HG03460 (cell line): ENCODE measurements around the gene NPR1.
"Not testable (repeated sequence)": the region's sequence is repeated elsewhere in the genome, so short reads cannot be mapped to it uniquely, and the experiment has no call there.

Experiments used
- ATAC-seq: cut with Tn5 transposase; IDR thresholded peaks from one replicate; pipeline ENCODE4 v1.9.1; 2021; ENCODE audit not compliant: unreplicated experiment

NPR1 gene

DNA sequence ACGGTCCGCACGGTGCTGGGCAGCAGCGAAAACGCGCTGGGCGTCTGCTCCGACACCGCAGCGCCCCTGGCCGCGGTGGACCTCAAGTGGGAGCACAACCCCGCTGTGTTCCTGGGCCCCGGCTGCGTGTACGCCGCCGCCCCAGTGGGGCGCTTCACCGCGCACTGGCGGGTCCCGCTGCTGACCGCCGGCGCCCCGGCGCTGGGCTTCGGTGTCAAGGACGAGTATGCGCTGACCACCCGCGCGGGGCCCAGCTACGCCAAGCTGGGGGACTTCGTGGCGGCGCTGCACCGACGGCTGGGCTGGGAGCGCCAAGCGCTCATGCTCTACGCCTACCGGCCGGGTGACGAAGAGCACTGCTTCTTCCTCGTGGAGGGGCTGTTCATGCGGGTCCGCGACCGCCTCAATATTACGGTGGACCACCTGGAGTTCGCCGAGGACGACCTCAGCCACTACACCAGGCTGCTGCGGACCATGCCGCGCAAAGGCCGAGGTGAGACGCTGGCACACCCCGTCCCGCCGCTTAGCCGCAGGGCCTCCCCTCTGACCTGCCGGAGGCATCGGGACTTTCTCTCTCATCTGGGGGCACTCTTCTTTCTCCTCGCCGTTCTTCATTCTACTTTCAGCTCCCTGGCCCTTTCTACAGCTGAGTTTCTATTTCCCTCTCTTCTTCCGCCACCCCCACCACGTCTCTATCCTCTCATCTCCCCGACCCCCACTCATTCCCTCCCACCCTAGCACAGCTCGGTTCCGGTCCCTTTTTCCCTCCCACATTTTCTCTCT lies 1.0 kb downstream of the NPR1 start:
- no peak for ATAC-seq

DNA sequence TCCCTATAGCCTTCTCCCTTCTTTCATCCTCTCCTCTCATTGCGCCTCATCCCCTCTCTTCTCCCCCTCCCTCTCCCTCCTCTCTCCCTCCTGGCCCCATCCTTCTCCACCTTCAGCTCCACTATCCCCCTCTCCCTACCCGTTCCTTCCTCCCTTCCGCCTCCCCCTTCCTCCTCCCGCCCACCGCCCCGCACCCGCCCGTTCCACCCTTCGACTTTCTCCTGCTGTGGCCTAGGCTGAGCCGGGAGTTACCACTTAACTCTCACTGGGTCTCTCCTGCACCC lies 1.6 kb downstream of the NPR1 start:
- no peak for ATAC-seq

DNA sequence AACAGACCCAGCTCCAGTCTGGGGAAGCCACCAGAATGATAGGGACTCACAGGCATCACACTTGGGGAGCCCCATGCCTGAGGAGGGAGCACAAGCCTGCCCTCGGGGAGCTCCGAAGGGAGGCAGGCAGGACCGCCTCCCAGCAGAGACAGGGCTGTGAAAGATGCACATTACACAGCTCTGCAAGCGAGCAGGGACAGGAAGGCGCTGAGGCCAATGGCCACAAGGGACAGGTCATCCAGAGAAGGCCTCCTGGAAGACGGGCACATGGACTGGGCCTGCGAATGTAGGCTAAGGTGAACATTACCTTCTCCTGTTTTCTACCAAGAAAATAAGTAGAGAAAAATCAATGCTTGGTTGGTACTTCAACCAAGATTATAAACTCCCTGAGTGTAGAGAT lies 4.2 kb downstream of the NPR1 start:
- no peak for ATAC-seq

DNA sequence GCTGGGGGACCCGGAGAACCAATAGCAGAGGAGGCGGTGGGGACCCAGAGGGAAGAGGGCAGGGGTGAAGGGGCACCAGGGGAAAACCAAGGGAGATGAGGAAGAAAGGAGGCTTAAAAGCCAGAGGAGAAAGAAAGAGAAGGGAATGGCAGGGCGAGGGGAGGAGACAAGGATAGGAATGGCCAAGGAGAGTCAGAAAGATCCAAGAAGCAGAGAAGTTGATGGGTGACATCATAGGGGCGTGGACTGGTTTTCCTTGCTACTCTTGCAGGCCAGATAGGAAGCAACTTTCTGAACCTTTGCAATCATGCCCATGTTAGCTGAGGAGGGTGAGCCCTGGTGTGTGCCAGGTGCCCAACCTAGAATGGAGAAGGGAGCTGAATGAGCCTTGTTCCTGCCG lies 5.4 kb downstream of the NPR1 start:
- no peak for ATAC-seq

DNA sequence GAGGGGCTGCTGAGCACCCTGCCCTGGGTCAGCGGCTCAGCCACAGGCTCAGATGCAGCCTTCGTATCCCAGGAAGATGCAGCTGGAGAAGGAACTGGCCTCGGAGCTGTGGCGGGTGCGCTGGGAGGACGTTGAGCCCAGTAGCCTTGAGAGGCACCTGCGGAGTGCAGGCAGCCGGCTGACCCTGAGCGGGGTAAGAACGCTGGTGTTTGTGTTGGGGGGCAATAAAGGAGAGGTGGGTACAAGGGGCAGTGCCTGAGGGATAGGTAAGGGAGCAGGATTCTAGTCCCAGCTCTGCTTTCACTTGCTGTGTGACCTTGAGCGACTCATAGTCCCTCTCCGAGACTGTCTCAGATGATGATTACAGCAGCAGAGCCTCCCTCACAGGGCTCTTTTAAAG lies 6.4 kb downstream of the NPR1 start:
- ATAC-seq = no peak

DNA sequence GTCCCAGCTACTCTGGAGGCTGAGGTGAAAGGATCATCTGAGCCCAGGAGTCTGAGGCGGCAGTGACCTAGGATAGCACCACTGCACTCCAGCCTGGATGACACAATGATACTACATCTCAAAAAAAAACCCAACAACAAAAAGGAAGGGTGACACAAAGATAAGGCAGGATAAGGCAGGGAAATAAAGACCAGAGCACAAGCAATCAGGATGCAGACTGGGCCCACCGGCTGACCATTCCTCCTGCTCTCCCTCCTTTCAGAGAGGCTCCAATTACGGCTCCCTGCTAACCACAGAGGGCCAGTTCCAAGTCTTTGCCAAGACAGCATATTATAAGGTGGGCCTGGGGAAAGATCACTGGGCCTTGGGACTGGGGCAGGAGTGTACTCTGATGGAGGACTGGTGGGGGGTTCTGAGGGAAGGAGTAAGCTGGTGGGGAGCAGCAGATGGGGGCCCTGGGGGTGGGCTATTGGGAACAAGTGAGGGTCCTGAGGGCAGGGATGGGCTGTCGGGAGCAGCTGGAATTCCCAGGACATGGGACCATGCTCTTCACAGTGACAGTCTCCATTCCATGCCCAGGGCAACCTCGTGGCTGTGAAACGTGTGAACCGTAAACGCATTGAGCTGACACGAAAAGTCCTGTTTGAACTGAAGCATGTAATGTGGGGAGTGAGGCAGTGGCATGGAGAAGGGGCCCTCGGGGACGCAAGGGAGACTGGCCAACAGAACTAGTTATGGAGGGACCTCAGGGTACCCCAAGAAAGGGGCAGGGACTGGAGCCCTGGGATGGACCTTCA lies 7.3 kb downstream of the NPR1 start:
- ATAC-seq = no peak

DNA sequence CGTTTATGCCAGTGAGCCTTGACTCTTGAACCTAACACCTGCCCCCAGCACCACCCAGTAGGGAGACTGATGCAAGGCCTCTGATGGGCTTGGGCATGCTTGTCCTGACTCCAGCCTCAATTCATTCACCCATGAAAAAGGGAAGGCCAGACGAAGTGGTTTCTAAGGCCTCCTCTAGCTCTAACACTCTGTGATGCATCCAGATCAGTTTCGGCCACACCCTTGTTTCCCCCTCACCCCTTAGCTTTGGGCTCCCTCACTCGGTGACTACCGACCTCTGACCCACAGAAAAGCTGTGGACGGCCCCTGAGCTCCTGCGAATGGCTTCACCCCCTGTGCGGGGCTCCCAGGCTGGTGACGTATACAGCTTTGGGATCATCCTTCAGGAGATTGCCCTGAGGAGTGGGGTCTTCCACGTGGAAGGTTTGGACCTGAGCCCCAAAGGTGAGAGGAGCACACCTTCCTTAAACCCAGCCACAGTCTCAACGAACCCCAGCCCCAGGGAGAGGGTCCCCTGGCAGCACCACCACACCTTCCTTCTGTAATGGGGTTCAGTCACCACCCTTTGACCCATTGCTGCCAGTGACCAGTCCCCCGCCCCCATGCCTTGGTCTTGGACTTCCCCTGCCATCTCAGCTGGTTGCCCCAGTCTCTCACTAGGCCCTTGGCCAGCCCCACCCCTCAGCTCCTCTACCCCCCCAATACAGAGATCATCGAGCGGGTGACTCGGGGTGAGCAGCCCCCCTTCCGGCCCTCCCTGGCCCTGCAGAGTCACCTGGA lies 9.0 kb downstream of the NPR1 start:
- ATAC-seq = no peak

DNA sequence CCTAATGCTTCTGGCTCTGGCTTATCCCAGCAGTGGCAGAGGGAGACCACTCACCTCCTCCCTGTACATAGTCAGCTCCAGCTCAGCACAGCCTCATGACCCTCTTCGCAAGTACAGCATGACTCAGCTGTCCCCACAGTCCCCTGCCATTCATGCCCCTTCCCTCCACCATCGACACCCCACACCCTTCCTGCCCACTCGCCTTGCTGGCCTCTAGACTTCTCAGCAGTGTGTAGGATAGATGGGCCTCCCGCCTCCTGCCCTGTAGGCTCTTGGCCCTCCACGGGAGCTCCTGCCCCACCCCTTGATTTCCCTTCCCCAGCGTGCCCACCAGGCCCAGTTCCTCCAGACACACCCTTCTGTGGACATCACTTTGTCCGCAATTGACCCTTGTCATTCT lies 9.8 kb downstream of the NPR1 start:
- ATAC-seq = no peak

DNA sequence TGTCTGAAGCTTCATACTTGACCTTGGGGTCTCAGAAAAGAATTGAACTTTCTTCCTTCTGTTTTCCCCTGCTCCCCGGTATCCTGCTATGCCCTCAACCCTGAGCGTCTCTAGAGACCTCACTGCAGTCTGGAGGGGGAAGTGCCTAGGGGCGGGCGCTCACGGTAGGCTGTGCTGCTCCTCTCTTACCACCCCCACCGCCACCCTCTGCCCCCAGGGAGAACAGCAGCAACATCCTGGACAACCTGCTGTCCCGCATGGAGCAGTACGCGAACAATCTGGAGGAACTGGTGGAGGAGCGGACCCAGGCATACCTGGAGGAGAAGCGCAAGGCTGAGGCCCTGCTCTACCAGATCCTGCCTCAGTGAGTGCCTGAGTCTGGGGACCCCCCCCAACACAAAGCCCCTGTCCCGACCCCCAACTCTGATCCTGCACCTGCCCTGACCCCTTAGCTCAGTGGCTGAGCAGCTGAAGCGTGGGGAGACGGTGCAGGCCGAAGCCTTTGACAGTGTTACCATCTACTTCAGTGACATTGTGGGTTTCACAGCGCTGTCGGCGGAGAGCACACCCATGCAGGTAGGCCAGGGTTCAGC lies 10.3 kb downstream of the NPR1 start:
- ATAC-seq = no peak

DNA sequence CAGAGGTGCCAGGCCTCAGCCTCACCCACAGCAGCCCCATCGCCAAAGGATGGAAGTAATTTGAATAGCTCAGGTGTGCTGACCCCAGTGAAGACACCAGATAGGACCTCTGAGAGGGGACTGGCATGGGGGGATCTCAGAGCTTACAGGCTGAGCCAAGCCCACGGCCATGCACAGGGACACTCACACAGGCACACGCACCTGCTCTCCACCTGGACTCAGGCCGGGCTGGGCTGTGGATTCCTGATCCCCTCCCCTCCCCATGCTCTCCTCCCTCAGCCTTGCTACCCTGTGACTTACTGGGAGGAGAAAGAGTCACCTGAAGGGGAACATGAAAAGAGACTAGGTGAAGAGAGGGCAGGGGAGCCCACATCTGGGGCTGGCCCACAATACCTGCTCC lies 15.0 kb downstream of the NPR1 start:
- no peak for ATAC-seq

DNA sequence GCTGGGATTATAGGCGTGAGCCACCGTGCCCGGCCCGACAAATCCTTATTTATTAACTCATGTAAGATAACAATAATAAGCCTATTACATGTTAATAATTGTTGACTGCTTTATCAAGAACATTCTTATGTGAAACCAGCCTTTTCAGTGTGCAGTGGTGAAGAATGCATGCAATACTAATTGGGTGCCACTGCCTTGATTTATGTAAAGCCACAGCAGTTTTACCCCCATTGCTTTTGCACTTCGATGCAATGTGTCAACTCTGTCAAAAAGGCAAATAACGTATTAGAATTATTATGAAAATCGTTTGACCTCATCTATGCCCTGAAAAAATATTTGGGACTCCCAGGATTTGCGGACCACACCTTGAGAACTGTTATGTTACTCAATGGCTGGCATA lies 18.3 kb downstream of the NPR1 start:
- ATAC-seq = no peak

DNA sequence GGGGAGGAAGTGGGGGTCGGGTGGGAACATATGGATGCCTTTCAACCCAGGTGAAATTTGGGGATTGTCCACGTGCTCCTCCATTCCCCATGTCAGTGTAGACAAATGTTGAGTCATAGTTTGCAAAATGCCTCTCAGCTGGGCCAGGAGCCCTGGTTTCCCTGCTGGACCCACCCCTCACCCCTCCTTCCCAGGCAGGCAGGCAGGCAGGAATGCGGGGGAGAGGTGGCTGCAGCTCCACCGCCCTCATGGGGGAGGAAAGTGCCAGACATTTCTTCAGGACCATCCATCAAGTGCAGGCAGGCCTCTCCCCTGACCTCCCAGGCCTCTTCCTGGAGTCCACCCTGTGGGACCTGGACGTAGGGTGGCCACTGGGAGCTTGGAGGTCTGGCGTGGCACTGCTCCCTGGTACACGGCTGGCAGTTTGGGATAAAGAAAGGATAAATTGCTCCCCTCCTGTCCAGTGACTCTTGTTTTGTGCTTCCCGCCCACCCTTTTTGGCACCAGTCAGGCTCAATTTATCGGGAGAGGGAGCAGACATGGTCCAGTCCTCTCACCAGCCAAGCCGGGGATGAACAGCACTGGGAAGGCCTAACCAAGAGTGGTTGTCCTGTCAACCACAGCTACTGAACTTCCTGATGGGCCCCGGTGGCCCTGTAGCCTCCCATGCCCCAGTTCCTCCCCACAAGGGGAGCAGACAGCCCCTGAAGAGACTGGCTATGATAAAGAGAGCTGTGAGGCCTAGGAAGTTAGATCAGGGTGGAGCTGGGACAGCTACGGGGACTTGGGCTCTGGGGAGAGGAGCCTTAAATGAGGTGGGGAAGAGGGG lies 18.9 kb downstream of the NPR1 start:
- no peak for ATAC-seq

DNA sequence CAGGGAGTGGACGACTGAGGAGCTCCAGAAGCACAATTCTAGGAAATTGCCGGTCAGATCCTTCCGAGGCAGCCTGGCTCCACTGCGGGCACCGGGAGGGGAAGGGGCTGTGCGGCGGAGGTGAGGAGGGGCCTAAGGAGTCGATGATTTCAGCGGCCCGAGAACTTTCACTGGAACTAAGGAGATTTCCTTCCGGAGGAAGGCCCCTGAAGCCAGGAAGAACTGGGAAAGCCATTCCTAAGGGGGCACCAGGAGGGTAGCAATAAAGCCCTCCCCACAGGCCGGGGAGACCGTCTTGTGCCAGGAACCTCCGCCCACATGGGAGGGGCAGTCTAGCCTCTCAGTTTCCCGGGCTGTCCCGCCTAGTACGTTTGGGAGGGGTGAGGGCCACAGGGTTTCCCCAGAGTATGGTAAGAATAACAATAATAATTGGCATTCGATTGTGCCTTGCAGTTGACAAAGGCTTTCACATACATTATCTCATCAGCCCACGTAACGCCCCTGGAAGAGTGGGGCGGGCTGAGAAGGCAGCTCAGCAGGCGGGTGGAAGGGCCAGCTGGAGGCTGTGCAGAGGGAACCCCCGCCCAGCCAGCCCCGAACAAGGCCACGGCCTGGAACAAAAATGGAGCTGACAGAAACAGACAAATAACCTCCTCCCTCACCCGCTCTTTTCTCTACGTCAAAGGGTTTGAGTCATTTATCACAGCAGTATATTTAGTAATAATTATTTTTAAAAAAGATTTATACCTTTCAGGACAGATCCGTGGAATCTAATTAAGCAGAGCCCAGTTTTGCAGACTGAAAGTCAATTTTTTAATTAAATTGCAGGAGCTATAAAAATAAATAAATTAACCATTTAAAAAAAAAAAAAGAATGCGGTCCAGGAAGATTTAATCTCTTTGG lies 19.8 kb downstream of the NPR1 start:
- ATAC-seq = no peak

DNA sequence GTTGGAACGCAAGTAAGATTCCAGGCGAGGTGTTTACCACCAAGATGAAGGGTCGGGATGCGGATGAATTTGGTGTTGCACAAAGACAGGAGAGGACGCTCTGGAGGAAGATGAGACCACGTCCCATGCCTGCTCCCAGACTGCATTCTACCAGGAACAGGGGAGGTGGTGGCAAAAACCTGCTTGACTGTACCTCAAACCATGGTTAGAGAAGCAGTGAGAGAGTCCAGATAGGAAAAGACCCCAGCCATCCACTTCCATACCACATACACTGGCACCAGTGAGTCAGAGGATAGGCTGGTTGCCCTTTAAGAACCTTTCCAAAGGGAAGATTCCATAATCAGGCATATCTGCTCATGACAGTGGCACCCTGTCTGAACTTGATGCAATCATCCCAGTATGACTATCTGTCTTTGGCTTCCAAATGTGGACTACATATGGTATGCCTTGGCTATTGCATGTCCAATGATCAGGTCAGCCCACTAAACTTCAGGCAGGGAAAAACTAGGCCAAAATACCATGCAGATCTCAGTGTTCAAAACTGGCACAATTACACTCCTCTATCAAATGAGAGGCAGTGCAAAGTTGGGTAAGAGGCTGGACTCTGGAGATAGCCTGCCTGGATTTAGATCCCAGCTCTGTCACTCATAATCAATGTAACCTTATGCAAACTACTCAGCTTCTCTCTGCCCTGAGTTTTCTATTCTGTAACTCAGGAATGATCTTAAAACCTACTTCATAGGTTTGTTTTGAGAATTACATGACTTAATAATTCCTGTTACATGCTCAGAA lies 20.6 kb downstream of the NPR1 start:
- no peak for ATAC-seq

DNA sequence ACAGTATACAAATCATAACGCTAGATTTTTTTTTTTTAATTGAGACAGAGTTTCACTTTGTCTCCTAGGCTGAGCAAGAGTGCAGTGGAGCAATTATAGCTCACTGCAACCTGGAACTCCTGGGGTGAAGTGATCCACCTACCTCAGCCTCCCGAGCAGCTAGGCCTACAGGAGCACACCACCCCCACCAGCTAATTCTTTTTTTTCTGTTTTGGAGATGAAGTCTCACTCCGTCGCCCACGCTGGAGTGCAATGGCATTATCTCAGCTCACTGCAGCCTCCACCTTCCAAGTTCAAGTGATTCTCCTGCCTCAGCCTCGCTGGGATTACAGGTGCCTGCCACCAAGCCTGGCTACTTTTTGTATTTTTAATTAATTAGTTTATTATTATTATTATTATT lies 21.3 kb downstream of the NPR1 start:
- ATAC-seq = no peak

DNA sequence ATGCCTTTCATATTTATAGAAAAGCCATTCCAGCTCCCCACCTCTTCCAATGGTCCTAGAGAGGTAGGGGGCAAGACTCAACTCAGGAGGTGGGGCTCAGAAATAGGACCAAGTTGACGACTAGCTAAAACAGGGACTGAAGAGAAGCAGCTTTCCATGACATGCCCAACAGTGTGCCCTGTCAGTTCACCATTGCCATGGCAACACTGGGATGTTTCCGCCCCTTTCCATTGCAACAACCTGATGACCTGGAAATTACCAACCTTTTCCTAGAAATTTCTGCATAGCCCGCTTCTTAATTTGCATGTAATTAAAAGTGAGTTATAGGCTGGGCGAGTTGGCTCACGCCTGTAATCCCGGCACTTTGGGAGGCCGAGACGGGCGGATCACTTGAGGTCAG lies 27.0 kb downstream of the NPR1 start:
- ATAC-seq = no peak

DNA sequence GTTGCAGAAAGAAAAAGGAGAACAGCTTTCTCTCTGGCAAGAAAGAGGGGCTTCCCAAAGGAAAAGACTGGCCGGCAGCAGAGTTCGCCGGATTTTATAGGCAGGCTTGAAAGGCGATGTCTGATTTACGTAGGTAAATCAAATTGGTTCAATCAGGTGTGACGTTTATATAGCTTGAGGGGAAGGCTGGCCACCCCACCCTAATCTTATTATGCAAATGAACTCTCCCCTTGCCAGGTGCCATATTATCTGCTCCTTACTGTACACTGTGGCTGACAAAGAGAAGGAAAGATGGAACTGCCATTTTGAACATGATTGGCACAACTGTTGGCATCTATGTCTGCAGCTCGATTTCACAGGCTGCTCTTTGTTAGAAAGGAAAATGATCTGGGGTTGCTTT lies 32.5 kb downstream of the NPR1 start:
- no peak for ATAC-seq

DNA sequence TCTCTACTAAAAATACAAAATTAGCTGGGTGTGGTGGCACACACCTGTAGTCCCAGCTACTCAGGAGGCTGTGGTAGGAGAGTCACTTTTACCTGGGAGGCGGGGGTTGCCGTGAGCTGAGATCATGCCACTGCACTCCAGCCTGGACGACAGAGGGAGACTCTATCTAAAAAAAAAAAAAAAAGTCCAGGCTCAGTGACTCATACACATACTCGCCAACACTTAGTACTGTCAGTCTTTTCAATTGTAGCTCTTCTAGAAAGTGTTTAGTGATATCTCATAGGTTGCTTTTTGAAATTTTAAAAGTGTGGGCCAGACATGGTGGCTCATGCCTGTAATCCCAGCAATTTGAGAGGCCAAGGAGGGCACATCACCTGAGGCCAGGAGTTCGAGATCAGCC lies 37.7 kb downstream of the NPR1 start:
- ATAC-seq = not testable (repeated sequence)

DNA sequence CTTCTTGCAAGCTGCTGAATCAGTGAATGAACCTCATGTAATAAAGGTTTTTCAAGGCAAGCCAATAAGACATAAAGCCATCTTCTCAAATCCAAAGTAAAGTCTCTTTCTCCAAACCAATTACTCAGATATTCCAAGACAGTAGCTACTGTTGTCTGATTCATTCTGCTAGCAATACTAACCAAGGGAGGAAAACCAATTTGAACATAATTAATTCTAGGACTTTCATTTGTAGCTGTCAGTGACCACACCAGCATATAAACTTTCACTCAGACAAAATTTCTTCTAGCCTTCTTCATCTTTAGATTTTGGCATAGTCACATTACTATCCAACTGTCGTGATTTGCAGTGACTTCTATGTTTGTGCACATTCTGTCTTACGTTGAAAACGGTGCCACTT lies 38.8 kb downstream of the NPR1 start:
- no peak for ATAC-seq
